Activated CD8-positive, alpha-beta memory T cell treated with anti-CD3 and anti-CD28 coated beads, Interleukin-2, amount 50 U/mL, for 48 hours (primary cell): ENCODE data around the gene F10.
A peak's percentile ranks its signal among the peaks of the same experiment; 100 is the strongest.

Experiments
- DNase-seq: peaks from one replicate; pipeline ENCODE4 v3.0.0-alpha.2; 2020

Gene F10

DNA sequence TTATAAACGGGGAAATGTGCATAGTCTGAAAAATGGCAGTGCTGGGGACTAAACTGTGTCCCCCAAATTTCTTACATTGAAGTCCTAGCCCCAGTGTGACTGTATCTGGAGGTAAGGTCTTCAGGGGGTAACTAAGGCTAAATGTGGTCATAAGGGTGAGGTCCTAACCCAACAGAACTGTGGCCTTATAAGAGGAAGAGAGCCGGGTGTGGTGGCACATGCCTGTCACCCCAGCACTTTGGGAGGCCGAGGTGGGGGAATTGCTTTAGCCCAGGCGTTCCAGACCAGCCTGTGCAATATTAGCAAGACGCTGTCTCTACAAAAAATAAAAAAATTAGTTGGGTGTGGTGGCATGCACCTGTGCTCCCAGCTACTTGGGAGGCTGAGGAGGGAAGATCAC is 53.7 kb downstream of the F10 start:
- DNase-seq: no peak

DNA sequence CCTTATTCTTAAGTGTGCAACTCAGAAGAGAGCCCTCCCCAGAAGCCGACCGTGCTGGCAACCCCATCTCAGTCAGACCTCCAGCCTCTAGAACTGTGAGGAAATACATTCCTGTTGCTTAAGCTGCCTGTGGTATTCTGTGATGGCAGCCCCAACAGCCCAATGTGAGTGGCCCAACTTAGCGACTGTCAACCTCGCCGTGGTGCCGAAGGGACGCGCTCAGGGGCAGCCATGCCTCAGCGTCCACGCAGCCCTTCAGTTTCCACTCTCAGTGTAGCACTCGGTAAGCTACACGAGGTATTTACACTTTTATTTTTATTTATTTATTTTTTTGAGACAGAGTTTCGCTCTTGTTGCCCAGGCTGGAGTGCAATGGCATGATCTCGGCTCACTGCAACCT is 54.2 kb downstream of the F10 start:
- no peak for DNase-seq

GRCh38 chr13:113178070-113178895 is 55.7 kb downstream of the F10 start:
- DNase-seq: no peak

DNA sequence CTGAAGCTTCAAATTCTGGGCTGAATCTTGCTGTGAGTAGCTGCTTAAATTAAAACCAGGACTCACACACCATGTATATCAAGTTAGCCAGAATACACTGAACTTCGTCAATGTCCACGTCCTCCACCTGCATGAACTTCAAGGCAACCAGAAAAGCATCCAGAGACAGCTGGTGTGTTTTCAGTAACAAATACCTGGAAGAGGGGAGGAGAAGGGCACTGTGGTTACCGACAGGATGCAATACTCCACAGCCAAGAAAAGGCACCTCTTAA is 56.2 kb downstream of the F10 start:
- no peak for DNase-seq

- no peak for DNase-seq
These were observed 57.0 kb downstream of the F10 start for GRCh38 chr13:113179374-113180230.

DNA sequence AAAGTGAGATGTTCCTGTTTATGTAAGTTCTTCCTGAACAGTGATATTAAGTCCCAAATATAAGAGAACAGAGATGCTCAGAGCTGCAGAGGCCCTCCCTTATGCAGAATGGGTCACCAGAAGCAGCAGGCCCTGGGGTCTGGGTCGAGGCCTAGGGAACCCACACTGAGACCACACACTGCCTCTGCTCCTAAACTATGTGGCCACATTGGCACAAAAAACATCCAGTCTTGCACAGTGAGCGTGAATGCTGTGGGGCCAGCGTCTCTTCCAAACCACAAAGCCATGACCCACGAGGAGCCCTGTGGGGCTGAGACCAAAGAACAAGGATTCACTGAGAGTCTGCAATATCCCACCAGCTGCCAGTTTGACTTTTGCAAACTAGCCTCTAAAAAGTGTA is 59.4 kb downstream of the F10 start:
- DNase-seq: no peak

DNA sequence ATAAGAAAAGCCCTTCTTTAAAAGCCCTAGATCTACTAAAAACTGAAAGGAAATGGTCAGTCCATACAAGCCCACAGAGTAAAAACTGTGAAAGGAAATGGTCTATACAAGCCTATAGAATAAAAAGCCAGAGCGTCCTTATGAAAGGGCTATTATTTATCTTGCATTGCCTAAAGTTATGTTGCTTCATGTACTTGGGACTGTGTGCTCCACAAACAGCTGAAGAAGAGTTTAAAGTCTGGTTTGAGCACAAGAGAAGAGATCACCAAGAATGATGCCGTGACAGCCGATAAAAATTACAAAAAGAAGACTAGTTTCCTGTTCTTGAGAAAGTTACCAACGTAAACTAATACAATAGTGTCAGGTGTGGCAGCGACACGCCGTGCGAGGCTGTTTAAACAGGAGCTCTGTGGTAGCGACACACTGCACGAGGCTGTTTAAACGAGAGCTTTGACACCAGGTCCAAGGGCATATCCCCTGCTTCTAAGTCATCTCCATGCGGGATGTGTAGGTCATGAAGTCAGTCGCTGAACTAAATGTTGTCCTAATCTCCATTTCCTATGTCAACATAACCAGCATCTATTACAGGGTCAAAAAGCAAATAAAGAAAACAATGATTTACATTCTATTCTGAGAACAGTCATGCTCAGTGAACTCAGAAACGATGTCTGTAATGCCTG is 61.0 kb downstream of the F10 start:
- no peak for DNase-seq

GRCh38 chr13:113184568-113185440 is 62.2 kb downstream of the F10 start:
- DNase-seq: no peak

GRCh38 chr13:113186061-113186900 is 63.7 kb downstream of the F10 start:
- DNase-seq: no peak

DNA sequence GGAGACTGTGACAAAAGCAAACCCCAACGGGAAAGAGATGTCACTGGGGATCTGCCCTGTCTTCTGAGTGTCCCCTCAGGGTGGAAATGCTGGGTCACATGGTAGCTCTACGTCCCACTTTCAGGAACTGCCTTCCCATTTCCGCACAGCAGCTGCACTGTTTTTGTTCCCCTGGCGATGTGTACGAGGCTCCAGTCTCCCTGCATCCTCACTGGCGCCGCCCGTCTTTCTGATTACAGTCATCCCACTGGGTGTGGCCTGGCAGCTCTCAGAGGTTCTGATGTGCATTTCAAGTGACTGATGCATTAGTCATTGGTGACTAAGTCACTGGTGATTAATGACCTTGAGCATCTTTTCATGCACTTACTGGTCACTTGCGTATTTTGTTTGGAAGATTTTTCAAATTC is 64.7 kb downstream of the F10 start:
- peak; percentile 83 for DNase-seq

DNA sequence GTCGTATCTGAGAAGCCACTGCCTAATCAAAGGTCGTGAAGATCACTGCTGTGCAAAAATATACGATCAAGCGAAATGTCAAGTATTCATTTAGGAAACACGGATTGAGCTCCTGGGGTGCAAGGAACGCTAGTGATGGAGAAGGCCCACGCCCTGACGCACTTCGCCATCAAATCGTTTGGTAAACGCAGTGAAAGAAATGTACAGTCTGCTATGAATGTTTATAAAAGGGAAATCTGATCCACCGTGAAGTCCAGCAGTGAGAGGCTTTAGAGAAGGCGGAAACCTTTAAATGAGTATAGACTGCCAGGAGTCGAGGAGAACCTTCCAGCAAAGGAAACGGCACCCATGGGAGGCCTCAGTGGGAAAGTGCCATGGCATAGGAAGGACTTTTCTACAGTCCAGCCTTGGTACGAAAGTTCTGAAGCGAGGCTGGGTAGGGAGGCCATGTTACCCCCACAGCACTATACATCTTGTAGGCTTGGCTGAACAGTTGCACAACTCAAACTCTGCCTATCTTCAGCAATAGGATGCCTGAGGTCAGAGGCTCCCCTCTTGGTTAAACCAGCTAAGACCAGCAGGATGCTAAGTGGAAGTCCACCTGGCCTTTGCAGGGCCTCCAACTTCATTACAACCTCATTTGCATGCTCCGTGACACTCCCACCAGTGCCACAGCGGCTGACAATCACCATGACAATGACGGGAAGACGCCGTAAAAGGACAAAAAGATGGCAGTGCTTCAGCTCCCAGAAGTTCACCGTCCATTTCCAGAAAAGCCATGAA is 65.5 kb downstream of the F10 start:
- no peak for DNase-seq

DNA sequence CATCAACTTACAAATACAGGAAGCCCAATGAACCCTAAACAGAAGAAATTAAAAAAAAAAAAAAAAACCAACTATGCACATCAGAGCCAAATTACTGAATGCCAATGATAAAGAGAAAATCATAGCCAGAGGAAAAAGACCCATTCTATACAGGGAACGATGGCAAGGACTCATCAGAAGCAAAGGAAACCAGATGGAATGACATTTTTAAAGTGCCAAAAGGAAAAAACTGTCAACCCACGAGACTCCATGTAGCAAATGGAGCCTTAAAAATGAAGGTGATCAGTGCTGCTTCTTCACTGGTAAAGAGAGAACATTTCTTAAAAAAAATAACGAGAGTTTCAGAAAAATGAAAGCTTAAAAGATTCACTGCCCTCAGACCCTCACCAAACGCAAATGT is 67.6 kb downstream of the F10 start:
- DNase-seq: no peak

DNA sequence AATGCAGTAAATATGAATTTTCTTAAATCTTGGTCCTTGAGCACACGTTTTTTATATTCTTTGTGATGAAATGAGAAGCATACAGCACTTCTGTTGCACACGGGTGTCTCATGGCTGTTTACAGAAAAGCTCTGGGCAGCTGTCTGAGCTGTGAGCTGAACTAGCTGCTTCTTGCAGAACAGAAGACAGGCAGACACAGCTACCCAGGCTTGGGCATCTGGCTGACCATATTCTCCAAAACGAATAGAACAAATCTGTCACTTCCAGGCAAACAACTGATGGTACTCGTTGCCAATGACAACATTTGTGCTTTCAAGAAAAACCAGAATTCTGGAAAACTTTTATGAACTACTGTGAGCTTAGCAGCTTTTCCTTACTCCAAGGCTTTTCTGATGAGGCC is 69.7 kb downstream of the F10 start:
- no peak for DNase-seq

DNA sequence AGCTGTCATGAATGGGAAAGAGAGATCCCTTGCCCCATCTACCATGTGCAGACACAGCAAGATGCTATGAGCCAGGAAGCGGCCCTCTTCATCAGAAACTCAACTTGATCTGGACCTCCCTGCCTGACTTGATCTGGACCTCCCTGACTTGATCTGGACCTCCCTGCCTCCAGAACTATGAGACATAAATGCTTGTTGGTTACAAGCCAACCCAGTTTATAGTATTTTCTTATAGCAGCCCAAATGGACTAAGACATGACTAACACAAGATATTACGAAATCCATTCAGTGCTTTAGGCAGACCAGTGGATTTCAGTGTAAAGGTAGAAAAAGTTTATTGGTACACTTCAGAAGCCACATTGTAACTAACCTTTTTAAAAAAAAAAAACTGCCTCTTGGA is 70.3 kb downstream of the F10 start:
- no peak for DNase-seq

DNA sequence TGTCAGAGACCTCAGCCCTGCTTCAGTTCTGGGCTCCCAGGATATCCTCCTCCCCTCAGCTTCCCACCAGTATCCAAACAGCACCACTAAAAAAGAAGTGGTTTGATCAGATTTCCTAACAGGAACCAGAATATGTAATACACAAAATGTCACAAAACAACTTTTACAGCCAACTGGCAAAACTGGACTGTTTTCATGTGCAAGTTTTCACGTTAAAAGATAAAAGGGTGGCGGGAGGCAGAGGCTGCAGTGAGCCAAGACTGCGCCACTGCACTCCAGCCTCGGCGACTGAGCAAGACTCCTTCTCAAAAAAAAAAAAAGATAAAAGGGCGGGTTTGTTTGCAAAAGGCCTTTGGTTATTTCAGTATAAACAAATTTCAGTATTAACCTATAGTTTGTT is 72.8 kb downstream of the F10 start:
- no peak for DNase-seq

GRCh38 chr13:113196970-113197737 is 74.6 kb downstream of the F10 start:
- DNase-seq: no peak
